ENCODE data around the gene ARHGAP12.

ARHGAP12 gene

DNA sequence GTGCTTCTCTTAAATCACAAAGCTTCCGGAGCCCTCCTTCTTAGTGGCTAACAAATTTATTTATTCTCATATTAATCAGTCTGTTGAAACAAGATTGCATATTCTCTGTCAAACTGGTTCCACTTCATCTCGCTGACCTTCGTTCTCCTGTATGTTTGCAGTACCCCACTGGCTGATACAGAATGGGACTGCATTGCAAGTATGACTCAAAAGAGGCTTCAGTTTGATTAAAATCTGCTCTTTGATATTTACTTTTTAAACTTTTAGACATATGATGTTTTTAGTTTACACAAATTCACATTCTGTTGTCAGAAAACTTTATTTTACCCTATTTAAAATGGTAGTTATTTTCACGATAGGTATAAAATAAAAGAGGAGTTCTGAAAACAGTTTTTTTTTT, 14.3 kb upstream of the ARHGAP12 start:
- Histone ChIP-seq H3K4me3 (ENCODE audit: low read depth, low read length) (no peak overlapping the region), H3K36me3 (replicated peaks) (no peaks in the 10 kb centered on the region), H3K27ac (no peak overlapping the region), H3K27me3 (replicated peaks) (no peaks in the 10 kb centered on the region)
- no peak for DNase-seq
- in situ Hi-C loops (cut with HindIII; ENCODE audit: low pct_ligation_motif_present, low sequenced_read_pairs), result no loop called here
- TF ChIP-seq, protein P1, sequence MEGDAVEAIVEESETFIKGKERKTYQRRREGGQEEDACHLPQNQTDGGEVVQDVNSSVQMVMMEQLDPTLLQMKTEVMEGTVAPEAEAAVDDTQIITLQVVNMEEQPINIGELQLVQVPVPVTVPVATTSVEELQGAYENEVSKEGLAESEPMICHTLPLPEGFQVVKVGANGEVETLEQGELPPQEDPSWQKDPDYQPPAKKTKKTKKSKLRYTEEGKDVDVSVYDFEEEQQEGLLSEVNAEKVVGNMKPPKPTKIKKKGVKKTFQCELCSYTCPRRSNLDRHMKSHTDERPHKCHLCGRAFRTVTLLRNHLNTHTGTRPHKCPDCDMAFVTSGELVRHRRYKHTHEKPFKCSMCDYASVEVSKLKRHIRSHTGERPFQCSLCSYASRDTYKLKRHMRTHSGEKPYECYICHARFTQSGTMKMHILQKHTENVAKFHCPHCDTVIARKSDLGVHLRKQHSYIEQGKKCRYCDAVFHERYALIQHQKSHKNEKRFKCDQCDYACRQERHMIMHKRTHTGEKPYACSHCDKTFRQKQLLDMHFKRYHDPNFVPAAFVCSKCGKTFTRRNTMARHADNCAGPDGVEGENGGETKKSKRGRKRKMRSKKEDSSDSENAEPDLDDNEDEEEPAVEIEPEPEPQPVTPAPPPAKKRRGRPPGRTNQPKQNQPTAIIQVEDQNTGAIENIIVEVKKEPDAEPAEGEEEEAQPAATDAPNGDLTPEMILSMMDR (IDR thresholded peaks at IDR 0.05; ENCODE audit: low read depth, low read length, missing control alignments), result no peak

DNA sequence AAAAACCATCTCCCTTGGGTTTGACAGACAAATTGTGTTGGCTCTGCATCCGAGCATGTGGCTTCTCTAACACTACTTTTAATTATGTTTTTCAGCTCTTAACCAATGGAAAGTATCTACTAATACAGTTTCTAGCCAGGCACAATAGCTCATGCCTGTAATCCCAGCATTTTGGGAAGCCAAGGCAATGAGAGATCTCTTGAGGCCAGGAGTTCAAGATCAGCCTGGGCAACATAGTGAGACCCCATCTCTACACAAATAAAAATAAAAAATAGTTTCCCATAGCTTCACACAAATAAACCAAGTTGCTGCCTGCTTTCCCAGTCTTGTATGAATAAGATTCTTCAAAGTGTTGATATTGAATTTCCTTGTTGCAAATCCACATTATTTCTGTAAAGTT, 13.8 kb upstream of the ARHGAP12 start:
- Histone ChIP-seq H3K36me3 (replicated peaks) (no peaks in the 10 kb centered on the region), H3K27me3 (replicated peaks) (no peaks in the 10 kb centered on the region), H3K27ac (no peak overlapping the region), H3K4me3 (ENCODE audit: low read depth, low read length) (no peak overlapping the region)
- in situ Hi-C loops (cut with HindIII; ENCODE audit: low pct_ligation_motif_present, low sequenced_read_pairs), result no loop called here
- DNase-seq, result no peak
- TF ChIP-seq, protein P1 (IDR thresholded peaks at IDR 0.05; ENCODE audit: low read depth, low read length, missing control alignments), result no peak

DNA sequence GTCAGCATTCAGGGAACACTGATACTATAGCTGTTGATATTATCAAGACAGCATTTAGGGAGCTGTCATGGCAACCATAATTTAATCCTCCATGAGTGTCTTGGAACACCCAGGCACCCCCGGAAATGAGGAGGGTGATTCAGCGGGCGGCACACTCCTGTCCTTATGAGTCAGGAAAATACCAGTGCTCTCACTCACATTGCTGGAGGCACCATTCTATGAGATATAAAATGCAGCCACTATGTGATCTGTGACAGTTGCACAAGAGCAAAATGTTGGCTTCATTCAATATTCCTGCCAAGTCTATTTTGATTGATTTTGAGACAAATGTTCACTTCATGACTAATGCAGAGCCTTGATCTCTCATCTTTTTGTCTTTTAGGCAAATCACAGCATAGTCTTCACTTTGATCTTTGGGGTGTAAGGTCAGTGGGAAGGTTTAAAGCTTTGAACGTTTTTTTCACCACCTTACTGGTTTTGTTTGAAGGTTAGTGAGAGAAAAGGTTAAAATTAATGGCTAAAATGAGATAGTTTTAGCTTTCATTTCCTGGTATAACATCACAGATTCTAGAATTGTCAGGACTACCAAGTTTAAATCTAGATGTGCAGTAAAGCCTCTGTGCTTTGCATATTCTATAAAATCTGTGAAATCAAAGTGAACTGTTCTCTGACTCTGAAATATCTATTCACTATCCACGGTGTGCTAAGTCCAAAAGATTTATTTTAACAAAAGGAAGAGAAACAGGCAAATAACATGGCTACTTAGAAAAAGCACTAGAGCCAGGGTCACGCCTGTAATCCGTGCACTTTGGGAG, 12.4 kb upstream of the ARHGAP12 start:
- no peak overlapping the region for H3K4me3 ChIP-seq (ENCODE audit: low read depth, low read length)
- in situ Hi-C loops (cut with HindIII; ENCODE audit: low pct_ligation_motif_present, low sequenced_read_pairs), result no loop called here
- TF ChIP-seq, protein P1 (IDR thresholded peaks at IDR 0.05; ENCODE audit: low read depth, low read length, missing control alignments), result no peak
- no peaks in the 10 kb centered on the region for H3K36me3 ChIP-seq (replicated peaks)
- H3K27me3 ChIP-seq (replicated peaks), result no peaks in the 10 kb centered on the region
- peak; percentile 98 for DNase-seq
- H3K27ac ChIP-seq, result peak overlapping the region; percentile 83

DNA sequence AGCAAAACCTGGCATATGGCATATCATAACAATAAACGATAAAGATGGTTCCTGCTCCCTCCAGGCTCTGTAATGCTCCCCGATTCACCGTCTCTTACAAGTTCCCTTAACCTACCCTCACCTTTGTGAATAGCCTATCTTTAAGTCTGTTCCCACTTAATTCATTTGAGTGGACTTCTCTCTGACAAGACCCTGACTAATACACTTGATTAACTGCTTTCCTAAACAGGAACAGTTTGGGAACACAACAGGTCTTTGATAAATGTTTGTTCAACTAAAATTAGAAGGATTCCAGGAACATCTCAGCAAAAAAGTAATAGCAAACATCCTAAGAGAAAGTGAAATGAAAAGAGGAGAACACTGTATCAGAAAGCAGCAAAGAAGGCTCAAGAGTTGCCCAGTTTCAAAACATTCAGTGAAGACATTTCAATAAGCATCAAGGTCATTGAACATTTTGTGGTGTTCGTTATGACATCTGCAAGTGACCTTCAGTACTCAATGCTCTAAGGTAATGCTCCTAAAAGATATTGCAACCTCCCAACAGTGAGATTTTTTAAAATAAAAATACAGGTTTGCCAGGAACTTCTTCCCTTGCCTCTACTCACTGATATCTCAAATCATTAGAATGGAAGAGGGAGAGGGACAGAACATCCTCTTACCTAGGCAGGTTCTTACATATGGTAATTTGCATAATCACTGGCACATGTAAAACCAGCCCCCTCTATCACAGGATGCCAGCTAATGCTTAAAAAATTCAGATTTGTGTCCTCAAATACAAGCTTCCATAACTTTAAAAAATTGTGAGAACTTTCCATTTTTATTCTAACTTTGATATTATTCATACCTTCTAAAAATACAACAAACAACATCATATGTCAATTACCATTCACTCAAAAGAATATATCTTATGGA, 11.4 kb upstream of the ARHGAP12 start:
- Histone ChIP-seq H3K36me3 (replicated peaks) (no peaks in the 10 kb centered on the region), H3K27ac (peak overlapping the region; percentile 83), H3K4me3 (ENCODE audit: low read depth, low read length) (no peak overlapping the region), H3K27me3 (replicated peaks) (no peaks in the 10 kb centered on the region)
- in situ Hi-C loops (cut with HindIII; ENCODE audit: low pct_ligation_motif_present, low sequenced_read_pairs), result no loop called here
- TF ChIP-seq, protein P1 (IDR thresholded peaks at IDR 0.05; ENCODE audit: low read depth, low read length, missing control alignments), result no peak
- no peak for DNase-seq

DNA sequence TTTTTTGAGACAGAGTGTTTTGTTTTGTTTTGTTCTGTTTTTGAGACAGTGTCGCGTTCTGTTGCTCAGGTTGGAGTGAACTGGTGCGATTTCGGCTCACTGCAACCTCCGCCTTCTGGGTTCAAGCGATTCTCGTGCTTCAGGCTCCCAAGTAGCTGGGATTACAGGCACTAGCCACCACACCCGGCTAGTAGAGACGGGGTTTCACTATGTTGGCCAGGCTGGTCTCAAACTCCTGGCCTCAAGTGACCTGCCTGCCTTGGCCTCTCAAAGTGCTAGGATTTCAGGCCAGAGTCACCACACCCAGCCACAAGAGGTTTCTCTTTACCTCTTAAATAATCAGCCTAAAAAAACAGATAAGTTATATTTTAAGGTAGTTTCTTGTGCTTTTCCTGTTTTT, 8.7 kb upstream of the ARHGAP12 start:
- no peak overlapping the region for H3K27ac ChIP-seq
- no peak for DNase-seq
- no peak overlapping the region for H3K4me3 ChIP-seq (ENCODE audit: low read depth, low read length)
- in situ Hi-C loops (cut with HindIII; ENCODE audit: low pct_ligation_motif_present, low sequenced_read_pairs), result no loop called here
- TF ChIP-seq, protein P1 (IDR thresholded peaks at IDR 0.05; ENCODE audit: low read depth, low read length, missing control alignments), result no peak
- H3K36me3 ChIP-seq (replicated peaks), result no peaks in the 10 kb centered on the region
- no peaks in the 10 kb centered on the region for H3K27me3 ChIP-seq (replicated peaks)

Data from brain microvascular endothelial cell (primary cell).